WTC11 (cell line): ENCODE measurements around the gene ADIPOR1. TPM values are rescaled to one million over a fixed set of nuclear protein-coding genes. Genes with fewer than 3 reads are reported as not detected.

Source experiments
- ATAC-seq: fragments of 200-7000 bp; cut with Tn5 transposase; 2 replicates; pipeline ENCODE4 v1.10.0; 2021; ENCODE audit warnings: mild to moderate bottlenecking, moderate library complexity
- CTCF ChIA-PET: fragments of 300-600 bp; sonication (Branson Sonifier 250); formaldehyde crosslinking; loops from one replicate; lab custom pipeline; 2021; ENCODE audit warnings: antibody characterized with exemption; lab: Charles Lee
- POLR2A ChIA-PET: fragments of 350-600 bp; sonication (Branson Sonifier 250); formaldehyde crosslinking; loops from one replicate; lab custom pipeline; 2021; ENCODE audit warnings: antibody characterized with exemption; lab: Charles Lee
- DNase-seq: peaks from one replicate; pipeline ENCODE4 v3.0.0; 2021; ENCODE audit warnings: low spot score
- H3K27ac Mint-ChIP-seq: 2 replicates; pipeline ENCODE4 v1.8.0; 2021; ENCODE audit warnings: mixed read lengths
- H3K27me3 Mint-ChIP-seq: 2 replicates; pipeline ENCODE4 v1.8.0; 2021; ENCODE audit warnings: low read depth, mild to moderate bottlenecking, moderate library complexity, mixed read lengths
- H3K36me3 Mint-ChIP-seq: 2 replicates; pipeline ENCODE4 v1.8.0; 2021; ENCODE audit warnings: mixed read lengths
- H3K4me1 Mint-ChIP-seq: 2 replicates; pipeline ENCODE4 v1.8.0; 2022; ENCODE audit warnings: mixed read lengths
- H3K4me3 Mint-ChIP-seq: 2 replicates; pipeline ENCODE4 v1.8.0; 2021; ENCODE audit warnings: mild to moderate bottlenecking, moderate library complexity, mixed read lengths
- H3K9me3 Mint-ChIP-seq: 2 replicates; pipeline ENCODE4 v1.8.0; 2021; ENCODE audit warnings: mixed read lengths
- AR ChIP-seq: fragments of 250-450 bp; sonication (Bioruptor Pico); IDR thresholded peaks from 2 replicates; pipeline ENCODE4 v1.9.0; 2021; ENCODE audit warnings: mild to moderate bottlenecking
- CDX4 ChIP-seq: fragments of 250-450 bp; sonication (Bioruptor Pico); IDR thresholded peaks from 2 replicates; pipeline ENCODE4 v1.9.0; 2021; ENCODE audit warnings: moderate library complexity, mild to moderate bottlenecking, inconsistent platforms, borderline replicate concordance
- CREM ChIP-seq: sonication (generic); formaldehyde crosslinking; IDR thresholded peaks from 2 replicates; pipeline ENCODE4 v1.8.1; 2022; ENCODE audit warnings: mild to moderate bottlenecking, missing genetic modification reagents, moderate library complexity
- E2F1 ChIP-seq: sonication (generic); formaldehyde crosslinking; IDR thresholded peaks from 2 replicates; pipeline ENCODE4 v1.8.0; 2022; ENCODE audit warnings: mild to moderate bottlenecking, missing genetic modification reagents
- E2F4 ChIP-seq: sonication (generic); formaldehyde crosslinking; IDR thresholded peaks from 2 replicates; pipeline ENCODE4 v1.8.1; 2022; ENCODE audit warnings: low read depth, mild to moderate bottlenecking, moderate library complexity, missing genetic modification reagents, borderline replicate concordance
- E2F5 ChIP-seq: sonication (generic); formaldehyde crosslinking; IDR thresholded peaks from 2 replicates; pipeline ENCODE4 v1.8.1; 2022; ENCODE audit warnings: mild to moderate bottlenecking, moderate library complexity, missing genetic modification reagents
- EMX1 ChIP-seq: fragments of 250-450 bp; sonication (Bioruptor Pico); IDR thresholded peaks from 2 replicates; pipeline ENCODE4 v1.8.0; 2021; ENCODE audit warnings: mild to moderate bottlenecking
- MAX ChIP-seq: sonication (generic); formaldehyde crosslinking; IDR thresholded peaks from 2 replicates; pipeline ENCODE4 v1.8.0; 2022; ENCODE audit warnings: mild to moderate bottlenecking, missing genetic modification reagents
- MYBL2 ChIP-seq: sonication (generic); formaldehyde crosslinking; IDR thresholded peaks from 2 replicates; pipeline ENCODE4 v1.8.1; 2023; ENCODE audit warnings: mild to moderate bottlenecking, moderate library complexity, missing genetic modification reagents
- NFATC4 ChIP-seq: fragments of 250-450 bp; sonication (Bioruptor Pico); IDR thresholded peaks from 2 replicates; pipeline ENCODE4 v1.9.0; 2021; ENCODE audit warnings: mild to moderate bottlenecking
- NFE2L1 ChIP-seq: sonication (generic); formaldehyde crosslinking; IDR thresholded peaks from 2 replicates; pipeline ENCODE4 v1.8.1; 2023; ENCODE audit warnings: missing genetic modification reagents
- NR2C2 ChIP-seq: sonication (generic); formaldehyde crosslinking; IDR thresholded peaks from 2 replicates; pipeline ENCODE4 v1.8.0; 2022; ENCODE audit warnings: mild to moderate bottlenecking, missing genetic modification reagents
- OVOL2 ChIP-seq: fragments of 250-450 bp; sonication (Bioruptor Pico); IDR thresholded peaks from 2 replicates; pipeline ENCODE4 v1.9.0; 2021; ENCODE audit warnings: mild to moderate bottlenecking, borderline replicate concordance
- PRRX2 ChIP-seq: fragments of 250-450 bp; sonication (Bioruptor Pico); IDR thresholded peaks from 2 replicates; pipeline ENCODE4 v1.8.0; 2021; ENCODE audit warnings: mild to moderate bottlenecking
- RELA ChIP-seq: sonication (generic); formaldehyde crosslinking; IDR thresholded peaks from 2 replicates; pipeline ENCODE4 v1.8.1; 2022; ENCODE audit warnings: missing genetic modification reagents, mild to moderate bottlenecking, borderline replicate concordance
- SMAD3 ChIP-seq: sonication (generic); formaldehyde crosslinking; IDR thresholded peaks from 2 replicates; pipeline ENCODE4 v1.8.0; 2022; ENCODE audit warnings: missing genetic modification reagents, mild to moderate bottlenecking, borderline replicate concordance
- SOX15 ChIP-seq: fragments of 250-450 bp; sonication (Bioruptor Pico); IDR thresholded peaks from 2 replicates; pipeline ENCODE4 v1.9.0; 2021; ENCODE audit warnings: mild to moderate bottlenecking
- TCF7 ChIP-seq: sonication (generic); formaldehyde crosslinking; IDR thresholded peaks from 2 replicates; pipeline ENCODE4 v1.8.0; 2022; ENCODE audit warnings: mild to moderate bottlenecking, low read depth, missing genetic modification reagents, moderate library complexity
- ZNF138 ChIP-seq: sonication (generic); formaldehyde crosslinking; conservative IDR thresholded peaks from 2 replicates; pipeline ENCODE4 v1.8.1; 2022; ENCODE audit warnings: mild to moderate bottlenecking, moderate library complexity, missing genetic modification reagents
- ZNF263 ChIP-seq: sonication (generic); formaldehyde crosslinking; IDR thresholded peaks from 2 replicates; pipeline ENCODE4 v1.8.1; 2022; ENCODE audit warnings: low read depth, mild to moderate bottlenecking, moderate library complexity, missing genetic modification reagents
- ZNF396 ChIP-seq: fragments of 250-450 bp; sonication (Bioruptor Pico); IDR thresholded peaks from 2 replicates; pipeline ENCODE4 v1.8.0; 2021; ENCODE audit warnings: mild to moderate bottlenecking, moderate library complexity, borderline replicate concordance
- total RNA-seq: library from RNA; stranded (reverse); gene quantifications from 3 replicates; pipeline ENCODE4 v1.2.3, GENCODE V29; 2021

ADIPOR1 gene
- total RNA-seq, 1 experiment from 2014 or later, result 72.6 TPM

- TF ChIP-seq E2F4 (CRISPR knock-in tag) (no peak), NFE2L1 (CRISPR knock-in tag) (peak; percentile 56; the same call in 1 of the 2 replicates), ZNF138 (CRISPR knock-in tag) (no peak), SMAD3 (CRISPR knock-in tag) (peak; percentile 68; the same call in 1 of the 2 replicates), NR2C2 (no peak), NFATC4 (CRISPR knock-in tag) (no peak)
Measured at GRCh38 chr1:202926581-202927491, 31.3 kb downstream of the ADIPOR1 start, which contains the start of gene KLHL12 (continued).

- ATAC-seq (no peak), DNase-seq (no peak)
- Mint-ChIP-seq H3K27me3 (no peaks in the 10 kb centered on the region), H3K36me3 (peaks cover 19% of the 10 kb centered on the region), H3K9me3 (no peaks in the 10 kb centered on the region), H3K4me3 (no peak overlapping the region), H3K27ac (no peak overlapping the region), H3K4me1 (peaks cover 5% of the 10 kb centered on the region)
- ChIA-PET CTCF (no interaction called here), POLR2A (no interaction called here)
- no peak for TF ChIP-seq TCF7 (CRISPR knock-in tag)
- no peak for TF ChIP-seq E2F5 (CRISPR knock-in tag)
- TF ChIP-seq E2F1 (CRISPR knock-in tag), result no peak
- no peak for TF ChIP-seq E2F4 (CRISPR knock-in tag)
- TF ChIP-seq OVOL2 (CRISPR knock-in tag), result no peak
- TF ChIP-seq PRRX2 (CRISPR knock-in tag), result no peak
- TF ChIP-seq MAX (CRISPR knock-in tag), result no peak
- TF ChIP-seq ZNF138 (CRISPR knock-in tag), result no peak
- TF ChIP-seq ZNF263 (CRISPR knock-in tag), result no peak
Measured at GRCh38 chr1:202923533-202923932, 34.6 kb downstream of the ADIPOR1 start.

- TF ChIP-seq CREM (CRISPR knock-in tag) (no peak), SOX15 (CRISPR knock-in tag) (no peak), MYBL2 (CRISPR knock-in tag) (no peak), ZNF396 (CRISPR knock-in tag) (no peak), EMX1 (CRISPR knock-in tag) (no peak), NFE2L1 (CRISPR knock-in tag) (no peak), RELA (CRISPR knock-in tag) (no peak), AR (CRISPR knock-in tag) (no peak), CDX4 (CRISPR knock-in tag) (no peak)
- ChIA-PET CTCF (no interaction called here), POLR2A (no interaction called here)
- no peaks in the 10 kb centered on the region for H3K4me1 Mint-ChIP-seq
- H3K27me3 Mint-ChIP-seq, result no peaks in the 10 kb centered on the region
- no peak overlapping the region for H3K4me3 Mint-ChIP-seq
- DNase-seq, result no peak
- peaks cover 34% of the 10 kb centered on the region for H3K36me3 Mint-ChIP-seq
- H3K9me3 Mint-ChIP-seq, result no peaks in the 10 kb centered on the region
- ATAC-seq, result no peak
- no peak overlapping the region for H3K27ac Mint-ChIP-seq
Measured at GRCh38 chr1:202919615-202920014, 38.5 kb downstream of the ADIPOR1 start.
